ENCODE data around the gene PPP3CA.

- TF ChIP-seq USF1 (IDR thresholded peaks at IDR 0.05) (no peak), TAF1 (IDR thresholded peaks at IDR 0.05; ENCODE audit: low read depth) (no peak), EP300 (IDR thresholded peaks at IDR 0.05; ENCODE audit: borderline replicate concordance) (no peak), RAD21 (IDR thresholded peaks at IDR 0.05; ENCODE audit: low read depth) (no peak), TCF12 (IDR thresholded peaks at IDR 0.05; ENCODE audit: low read depth) (no peak), CREB1 (IDR thresholded peaks at IDR 0.05; ENCODE audit: low read depth) (no peak), CEBPB (IDR thresholded peaks at IDR 0.05) (no peak), YY1 (IDR thresholded peaks at IDR 0.05; ENCODE audit: low read depth) (no peak), REST (IDR thresholded peaks at IDR 0.05; ENCODE audit: low read depth) (no peak), FOXM1 (IDR thresholded peaks at IDR 0.05; ENCODE audit: borderline replicate concordance, low read depth) (no peak), TEAD4 (IDR thresholded peaks at IDR 0.05) (no peak)
- TF ChIP-seq, protein P1, sequence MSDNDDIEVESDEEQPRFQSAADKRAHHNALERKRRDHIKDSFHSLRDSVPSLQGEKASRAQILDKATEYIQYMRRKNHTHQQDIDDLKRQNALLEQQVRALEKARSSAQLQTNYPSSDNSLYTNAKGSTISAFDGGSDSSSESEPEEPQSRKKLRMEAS (IDR thresholded peaks at IDR 0.05) = no peak
Measured at GRCh38 chr4:101285985-101286384, 61.3 kb downstream of the PPP3CA start.
